ENCODE data around the gene ISCU.
"Not testable (repeated sequence)": the region's sequence is repeated elsewhere in the genome, so short reads cannot be mapped to it uniquely, and the experiment has no call there.

Gene ISCU

DNA sequence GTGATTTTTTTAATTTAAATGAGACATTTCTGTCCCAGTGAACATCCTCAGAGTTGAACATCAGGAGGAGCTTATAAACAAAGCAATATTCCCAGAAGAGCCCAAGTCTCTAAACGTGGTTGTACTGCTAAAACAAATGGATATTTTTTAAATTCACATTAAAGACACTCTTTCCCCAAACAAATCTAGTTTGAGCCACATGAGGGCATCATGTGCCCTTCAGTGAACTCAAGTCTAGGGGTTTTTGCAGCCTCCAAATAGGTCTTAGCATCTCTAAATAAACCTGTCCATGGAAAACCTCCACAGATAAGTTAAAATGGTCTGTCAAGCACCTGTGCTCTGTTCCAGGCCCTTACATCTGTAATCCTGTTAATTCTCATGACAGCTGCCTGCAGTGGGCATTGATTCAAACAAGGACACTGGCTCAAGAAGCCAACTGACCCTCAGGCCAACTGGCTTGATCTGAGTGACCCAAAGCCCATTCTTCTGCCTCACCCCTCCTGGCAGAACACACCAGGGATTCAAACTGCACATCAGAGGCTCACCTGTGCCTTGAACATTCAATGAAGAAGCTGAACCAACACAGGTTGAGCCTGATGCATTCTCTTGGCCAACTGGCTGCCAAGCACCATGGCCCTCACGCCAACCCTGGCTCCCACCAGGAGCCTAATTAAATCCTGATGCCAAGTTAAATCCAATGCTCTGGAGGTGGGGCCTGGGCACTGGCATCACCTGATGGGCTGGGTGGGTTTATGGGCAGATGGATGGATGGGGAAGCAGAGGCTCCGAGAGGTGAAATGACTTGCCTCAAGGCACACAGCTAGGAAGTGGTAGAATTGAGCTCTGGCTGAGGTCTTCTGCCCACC, 8.6 kb downstream of the ISCU start:
- peak; percentile 70 for DNase-seq (ENCODE audit: low read depth)

DNA sequence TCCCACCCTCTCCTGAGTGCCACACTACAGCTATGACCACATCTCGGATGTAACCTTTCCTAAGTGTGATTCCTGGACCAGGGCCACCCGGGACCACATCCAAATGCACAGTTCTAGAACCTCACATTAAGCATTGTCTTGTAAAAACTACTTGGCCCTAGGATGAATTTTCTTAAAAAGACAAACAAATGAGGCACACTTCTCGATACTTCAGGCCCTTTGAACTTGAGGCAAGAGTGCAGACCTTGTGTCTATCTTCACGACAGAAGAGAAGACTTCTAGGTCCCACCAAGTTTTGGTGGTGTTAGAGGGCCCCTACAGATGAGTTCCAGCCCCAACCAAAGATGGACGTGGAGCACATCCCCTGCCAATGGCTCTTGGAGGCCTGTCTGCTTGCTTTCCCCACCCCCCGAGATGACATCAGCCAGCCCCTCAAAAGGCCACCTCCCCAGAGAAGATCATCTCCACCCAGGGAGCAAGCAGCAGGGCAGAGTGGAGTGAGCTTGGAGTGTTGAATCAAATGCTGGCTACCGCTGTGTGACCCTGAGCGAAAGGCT, 9.3 kb downstream of the ISCU start:
- DNase-seq (ENCODE audit: low read depth), result no peak

DNA sequence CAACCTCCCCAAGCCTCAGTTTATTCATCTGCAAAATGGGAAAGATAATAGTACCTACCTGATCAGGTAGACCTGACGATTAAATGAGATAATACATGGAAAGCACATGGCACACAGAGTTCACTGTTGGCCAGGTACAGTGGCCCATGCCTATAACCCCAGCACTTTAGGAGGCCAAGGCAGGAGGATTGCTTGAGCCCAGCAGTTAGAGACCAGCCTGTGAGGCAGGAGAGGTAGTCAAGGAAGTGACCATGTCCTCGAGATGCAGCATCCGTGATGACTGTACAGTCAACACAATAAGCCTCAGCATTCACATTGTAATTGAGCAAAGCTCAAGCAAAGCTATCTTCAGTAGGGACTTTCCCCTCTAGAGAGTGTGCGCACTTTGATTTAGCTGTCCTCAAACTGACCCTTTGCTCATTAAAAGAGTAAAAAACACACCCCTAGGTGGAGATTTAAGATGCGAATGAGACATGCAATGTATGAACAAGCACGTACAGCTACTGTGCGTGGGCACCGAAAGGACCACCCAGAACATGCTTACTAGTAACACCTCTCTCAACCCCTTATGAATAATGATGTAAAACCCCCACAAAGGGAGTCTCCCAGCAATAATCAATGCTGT, 9.9 kb downstream of the ISCU start:
- DNase-seq (ENCODE audit: low read depth), result peak; percentile 24

DNA sequence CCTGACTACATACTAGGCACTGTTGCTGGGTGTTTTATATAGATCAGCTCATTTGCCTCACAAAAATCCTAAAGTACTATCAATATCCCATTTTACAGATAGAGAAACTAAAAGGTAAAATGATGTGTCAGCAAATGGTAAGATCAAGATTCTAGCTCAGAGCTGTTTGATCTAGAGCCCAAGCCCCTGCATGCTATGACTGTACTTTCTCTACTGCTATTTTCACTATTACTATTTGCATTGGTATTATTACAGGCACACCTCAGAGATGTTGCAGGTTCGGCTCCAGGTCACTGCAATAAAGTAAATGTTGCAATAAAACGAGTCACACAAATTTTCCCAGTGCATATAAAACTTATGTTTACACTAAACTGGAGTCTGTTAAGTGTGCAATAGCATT, 10.9 kb downstream of the ISCU start:
- no peak for DNase-seq (ENCODE audit: low read depth)

DNA sequence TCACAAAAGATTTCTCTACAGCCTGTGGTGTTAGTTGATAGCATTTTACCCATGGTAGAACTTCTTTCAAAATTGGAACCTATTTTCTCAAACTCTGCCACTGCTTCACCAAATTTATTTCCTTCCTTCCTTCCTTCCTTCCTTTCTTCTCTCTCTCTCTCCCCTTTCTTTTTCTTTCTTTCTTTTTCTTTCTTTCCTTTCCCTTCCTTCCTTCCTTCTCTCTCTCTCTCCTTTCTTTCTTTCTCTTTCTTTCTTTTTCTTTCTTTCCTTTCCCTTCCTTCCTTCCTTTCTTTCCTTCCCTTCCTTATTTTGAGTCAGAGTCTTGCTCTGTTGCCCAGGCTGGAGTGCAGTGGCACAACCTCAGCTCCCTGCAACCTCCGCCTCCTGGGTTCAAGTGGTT, 11.9 kb downstream of the ISCU start:
- not testable (repeated sequence) for DNase-seq (ENCODE audit: low read depth)

DNA sequence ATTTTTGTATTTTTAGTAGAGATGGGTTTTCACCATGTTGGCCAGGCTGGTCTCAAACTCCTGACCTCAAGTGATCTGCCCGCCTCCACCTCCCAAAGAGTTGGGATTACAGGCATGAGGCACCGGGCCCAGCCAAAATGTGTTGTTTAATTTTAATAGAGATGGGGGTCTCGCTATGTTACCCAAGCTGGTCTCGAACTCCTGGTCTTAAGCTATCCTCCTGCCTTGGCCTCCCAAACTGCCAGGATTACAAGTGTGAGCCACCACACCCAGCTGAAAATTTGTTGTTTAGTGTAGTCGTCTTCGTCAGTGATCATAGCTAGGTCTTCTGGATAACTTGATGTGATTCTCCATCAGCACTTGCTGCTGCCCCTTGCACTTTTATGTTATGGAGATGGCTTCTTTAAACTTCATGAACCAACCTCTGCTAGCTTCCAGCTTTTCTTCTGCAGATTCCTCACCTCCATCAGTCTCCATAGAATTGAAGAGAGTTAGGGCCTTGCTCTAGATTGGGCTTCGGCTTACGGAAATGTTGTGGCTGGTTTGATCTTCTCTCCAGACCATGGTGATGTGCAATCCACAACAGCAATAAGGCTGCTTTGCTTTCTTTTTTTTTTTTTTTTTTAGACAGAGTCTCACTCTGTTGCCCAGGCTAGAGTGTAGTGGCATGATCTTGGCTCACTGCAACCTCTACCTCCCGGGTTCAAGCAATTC, 13.0 kb downstream of the ISCU start:
- DNase-seq (ENCODE audit: low read depth), result no peak

DNA sequence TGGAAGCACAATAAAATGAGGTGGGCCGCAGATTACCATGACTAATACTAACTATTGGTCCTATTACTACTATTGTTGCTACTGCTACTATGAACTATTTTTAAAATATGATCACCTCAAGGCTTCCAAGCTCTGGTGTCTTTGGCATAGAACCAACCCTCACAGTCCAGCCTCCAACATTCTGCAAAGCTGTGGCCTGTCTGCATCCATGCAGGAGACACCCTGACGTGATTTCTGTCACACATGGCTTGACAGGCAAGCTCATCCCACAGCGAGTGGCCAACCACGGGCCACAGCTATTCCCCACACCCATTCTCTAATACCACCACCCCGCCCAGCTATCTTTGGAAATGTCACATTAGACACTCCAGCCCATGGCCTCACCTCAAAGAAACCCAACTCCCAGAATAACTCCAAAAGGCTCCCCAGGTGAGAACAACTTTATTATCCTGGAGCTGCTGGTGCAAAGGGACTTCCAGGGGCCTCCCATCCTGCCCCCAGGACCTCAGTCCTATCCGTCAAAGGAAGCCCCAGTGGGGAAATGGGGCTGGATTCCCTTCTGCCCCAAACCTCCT, 14.4 kb downstream of the ISCU start:
- no peak for DNase-seq (ENCODE audit: low read depth)

DNA sequence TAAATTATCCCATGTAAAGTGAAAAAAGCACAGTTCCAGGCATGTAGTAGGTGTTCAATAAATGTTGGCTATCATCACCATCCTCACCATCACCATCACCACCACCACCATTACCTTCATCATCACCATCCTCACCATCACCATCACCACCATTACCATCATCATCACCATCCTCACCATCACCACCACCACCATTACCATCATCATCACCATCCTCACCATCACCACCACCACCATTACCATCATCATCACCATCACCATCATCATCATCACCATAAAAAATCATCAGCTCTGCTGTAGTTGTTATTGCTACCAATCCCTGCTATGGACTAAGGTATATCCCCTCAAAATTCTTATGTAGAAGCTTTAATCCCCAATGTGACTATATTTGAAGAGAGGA, 15.1 kb downstream of the ISCU start:
- DNase-seq (ENCODE audit: low read depth), result no peak

DNA sequence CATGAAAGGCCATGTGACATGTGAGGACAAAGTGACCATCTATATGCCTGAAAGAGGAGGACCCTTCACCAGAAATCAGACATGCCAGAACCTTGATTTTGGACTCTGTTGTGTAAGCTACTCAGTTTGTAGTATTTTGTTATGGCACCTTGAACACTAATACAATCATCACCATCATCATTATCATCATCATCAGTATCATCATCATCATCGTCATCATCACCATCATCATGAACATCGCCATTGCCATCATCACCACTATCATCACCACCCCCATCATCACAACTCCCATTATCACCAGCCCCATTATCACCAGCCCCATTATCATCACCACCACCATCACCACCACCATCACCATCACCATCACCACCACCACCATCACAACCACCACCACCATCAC, 15.9 kb downstream of the ISCU start:
- DNase-seq (ENCODE audit: low read depth), result no peak

DNA sequence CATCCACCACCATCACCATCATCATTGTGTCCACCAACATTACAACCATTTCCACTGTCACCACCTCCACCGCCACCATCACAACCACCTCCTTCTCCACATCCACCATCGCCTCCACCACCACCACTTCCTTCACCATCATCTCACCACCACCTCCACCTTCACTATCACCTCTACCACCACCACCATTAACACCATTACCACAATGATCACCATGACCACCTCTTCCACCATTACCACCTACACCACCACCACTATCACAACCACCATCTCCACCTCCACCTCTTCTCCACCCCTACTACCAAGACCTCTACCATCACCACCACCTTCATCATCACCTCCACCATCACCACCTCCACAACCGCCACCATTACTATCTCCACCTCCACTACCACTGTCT, 16.4 kb downstream of the ISCU start:
- no peak for DNase-seq (ENCODE audit: low read depth)

DNA sequence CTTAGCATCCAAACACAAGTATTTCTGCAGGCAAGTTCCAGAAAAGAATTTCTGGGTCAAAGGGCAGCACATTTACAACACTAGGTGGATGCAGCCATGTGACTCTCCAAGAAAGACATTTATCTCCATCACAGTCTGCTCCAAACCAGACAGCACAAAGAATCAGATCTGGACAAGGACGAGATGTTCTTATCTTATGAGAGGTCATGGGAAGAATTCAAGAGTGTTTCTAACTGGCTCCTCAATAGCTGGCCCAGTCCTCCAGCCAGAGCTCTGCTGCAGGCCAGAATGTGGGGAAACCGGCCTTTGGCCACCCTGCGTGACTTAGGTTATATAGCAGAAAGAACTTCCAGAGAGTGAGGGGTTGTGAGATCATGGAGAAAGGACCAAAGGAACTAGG, 18.1 kb downstream of the ISCU start:
- no peak for DNase-seq (ENCODE audit: low read depth)

DNA sequence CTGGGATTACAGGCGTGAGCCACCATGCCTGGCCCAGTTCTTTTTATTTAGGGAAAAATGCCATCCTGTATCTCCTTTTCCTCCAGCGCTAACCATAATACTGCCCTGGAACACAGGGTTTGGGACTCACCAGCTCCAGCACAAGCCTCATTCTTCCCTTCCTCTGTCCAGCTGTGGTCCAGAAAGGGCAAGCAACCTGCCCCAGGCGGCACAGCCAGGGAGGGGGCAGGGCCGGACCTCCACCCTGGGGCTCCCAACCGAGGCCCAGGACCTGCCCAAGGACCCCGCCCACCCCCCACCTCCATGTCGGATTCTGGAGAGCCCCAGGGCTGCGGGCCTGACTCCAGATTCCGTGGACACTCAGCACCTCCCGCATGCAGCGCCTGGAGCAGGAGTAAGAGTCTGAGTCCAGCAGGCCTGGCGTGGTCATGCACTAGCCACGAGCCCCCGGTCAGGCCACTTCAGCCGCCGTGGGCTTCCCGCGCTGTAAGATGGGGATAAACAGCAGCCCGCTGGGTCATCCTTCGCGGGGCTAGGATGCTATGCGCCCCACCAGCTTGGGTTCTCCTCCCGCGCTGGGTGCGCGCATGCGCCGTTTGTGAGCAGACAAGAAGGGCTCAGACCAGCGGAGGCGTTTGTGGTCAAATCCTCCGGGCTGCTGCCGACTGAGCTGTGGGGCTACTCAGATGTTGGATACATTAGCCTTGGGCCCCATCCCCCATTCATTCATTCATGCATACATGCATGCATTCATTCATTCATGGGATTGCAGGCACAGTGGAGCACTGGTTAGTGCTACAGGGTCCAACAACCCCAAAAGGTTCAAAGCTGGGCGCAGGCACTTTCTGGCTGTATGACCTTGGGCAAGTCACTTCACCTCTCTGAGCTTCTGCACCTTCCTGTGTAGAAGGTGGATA, 19.2 kb downstream of the ISCU start:
- no peak for DNase-seq (ENCODE audit: low read depth)

DNA sequence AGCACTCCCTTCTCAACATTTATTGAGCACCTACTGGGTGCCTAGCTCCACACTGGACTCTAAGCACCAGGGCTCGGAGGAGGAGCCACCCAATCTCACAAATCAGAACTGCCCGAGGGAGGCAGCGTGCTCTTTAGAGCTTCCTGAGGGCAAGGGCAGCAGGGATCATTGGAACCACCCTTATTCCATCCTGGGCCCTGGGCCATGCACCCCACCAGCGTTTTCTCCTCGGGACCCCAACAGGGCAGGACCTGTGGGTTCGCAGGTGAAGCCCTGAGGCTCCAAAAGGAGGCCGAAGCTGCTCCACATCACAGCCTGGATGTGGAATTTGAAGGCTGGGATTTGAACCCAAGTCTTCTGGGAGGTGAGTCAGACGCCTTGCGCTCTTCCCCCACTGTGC, 20.1 kb downstream of the ISCU start:
- DNase-seq (ENCODE audit: low read depth), result no peak

DNA sequence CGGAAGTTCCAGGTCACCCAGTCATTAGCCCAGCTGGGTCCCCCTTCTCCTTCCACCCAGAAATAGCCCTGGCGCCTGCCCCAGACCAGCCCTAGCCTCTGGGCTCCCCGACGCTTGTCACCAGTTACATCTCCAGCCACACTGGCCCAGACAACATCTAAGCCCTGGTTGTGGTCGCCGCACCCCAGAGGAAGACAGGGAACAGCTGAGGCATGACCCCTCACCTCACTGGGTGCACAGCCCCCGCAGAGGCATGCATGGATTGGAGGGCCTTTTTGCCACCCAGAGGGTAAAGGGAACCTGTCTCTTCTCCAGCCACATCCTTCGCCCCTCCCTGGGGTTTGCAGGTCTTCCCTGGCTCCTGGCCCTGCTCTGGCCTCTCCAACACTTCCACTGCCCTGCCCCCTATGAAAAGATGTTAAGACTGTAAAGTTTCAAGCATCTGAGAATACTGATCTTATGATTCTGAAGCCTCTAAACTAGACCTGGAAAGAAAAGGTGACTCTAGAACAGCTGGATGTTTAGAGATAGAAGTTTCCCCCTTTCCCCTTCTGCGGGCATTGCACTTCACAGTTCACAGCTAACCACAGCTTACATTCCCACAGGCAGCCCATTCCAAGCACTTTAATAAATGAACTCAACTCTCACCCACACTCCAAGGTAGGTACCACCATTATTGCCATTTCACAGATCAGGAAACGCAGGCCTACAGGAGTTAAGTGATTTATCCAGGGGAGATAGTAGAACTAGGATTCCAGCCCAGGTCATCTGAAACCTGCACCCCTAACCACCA, 20.8 kb downstream of the ISCU start:
- DNase-seq (ENCODE audit: low read depth), result no peak

DNA sequence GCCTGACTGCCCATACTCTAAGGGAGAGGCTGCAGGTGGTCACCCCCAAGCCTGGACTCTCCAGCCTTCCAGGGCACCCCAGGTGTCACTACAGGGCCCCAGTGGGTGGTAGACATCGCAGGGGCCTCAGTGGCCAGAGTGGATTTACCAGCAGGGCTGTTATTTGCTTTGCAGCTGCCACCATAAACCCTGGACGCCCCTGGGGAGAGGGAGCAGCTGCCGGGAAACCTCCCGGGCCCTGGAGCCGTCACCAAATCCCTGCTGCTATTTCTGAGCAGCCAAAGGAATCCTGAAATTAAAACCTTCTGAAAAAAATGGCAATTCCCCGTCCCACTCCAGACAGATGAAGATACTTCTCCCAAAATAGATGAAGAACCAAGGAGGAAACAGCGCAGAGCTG, 21.6 kb downstream of the ISCU start:
- no peak for DNase-seq (ENCODE audit: low read depth)

DNA sequence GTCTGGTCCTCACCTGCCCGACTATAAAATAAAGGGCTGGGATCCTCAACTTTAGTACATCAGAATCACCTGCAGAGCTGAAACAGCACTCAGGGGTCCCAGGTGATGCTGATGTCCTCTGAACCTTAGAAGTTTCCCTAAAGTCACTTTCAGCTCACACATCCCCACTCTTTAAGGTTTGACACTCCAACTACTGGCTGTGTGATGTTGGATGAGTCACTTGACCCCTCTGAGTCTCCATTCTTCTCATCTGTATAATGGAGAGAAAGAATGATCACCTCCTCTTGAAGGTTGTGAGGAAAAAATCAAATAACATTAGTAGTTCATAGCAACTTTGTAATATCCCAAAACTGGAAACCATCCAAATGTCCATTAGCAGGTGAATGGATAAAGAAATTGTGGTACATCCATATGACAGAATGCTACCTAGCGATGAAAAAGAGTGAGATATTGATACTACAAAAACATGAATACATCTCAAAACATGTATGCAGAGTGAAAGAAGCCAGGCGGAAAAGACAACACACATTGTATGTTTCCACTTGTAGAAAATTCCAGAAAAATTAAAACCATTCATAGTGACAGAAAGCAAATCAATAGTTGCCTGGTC, 22.2 kb downstream of the ISCU start:
- no peak for DNase-seq (ENCODE audit: low read depth)

DNA sequence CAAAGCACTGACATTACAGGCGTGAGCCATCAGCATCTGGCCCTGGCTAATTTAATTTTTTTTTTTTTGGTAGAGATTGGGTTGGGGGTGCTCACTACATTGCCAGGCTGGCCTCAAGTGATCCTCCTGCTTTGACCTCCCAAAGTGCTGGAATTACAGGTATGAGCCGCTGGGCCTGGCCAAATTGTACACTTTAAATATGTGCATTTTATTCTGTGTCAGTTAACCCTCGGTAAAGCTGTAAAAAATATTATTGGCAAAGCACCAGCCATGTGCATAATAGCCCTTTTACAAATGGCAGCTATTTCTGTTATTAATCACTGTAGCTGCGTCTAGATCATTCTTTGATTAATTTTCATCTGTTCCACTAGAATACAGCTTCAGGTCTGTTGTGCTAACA, 23.5 kb downstream of the ISCU start:
- DNase-seq (ENCODE audit: low read depth), result no peak

DNA sequence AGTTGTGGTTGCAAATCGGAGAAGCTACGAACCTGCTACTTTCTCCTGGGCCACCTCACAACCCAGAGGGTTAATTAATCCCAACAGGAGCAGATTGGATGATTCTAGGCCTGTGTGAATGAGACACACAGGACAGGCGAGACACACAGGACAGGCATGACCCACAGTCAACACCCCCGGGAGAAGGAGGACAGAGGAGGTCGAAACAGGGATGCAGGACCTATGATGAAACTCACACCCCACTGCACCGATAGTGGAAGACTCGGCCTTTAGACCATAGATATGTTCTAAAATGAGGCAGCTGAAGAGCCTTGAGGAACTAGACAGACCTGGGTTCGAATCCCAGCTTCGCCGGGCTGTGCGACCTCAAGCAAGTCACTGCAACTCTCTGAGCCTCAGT, 23.9 kb downstream of the ISCU start:
- DNase-seq (ENCODE audit: low read depth), result no peak

DNA sequence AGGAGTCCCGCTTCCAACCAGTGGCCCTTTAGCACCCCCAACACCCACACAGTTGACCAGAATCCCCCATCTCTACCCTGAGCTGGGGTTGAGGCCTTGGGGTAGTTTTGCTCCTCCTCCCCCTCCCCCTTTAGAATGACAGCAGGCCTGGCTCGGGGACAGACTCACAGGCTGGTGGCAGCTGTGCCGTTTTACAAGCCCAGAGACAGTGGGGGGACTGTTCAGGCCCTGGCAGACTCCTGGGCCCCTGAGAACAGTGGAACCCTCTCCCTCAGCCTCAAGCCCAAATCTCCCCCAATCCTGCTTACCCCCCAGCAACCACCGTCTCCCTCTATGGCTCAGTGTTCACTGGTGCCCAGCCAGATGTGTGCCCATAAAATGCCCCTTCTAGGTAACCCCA, 25.4 kb downstream of the ISCU start:
- DNase-seq (ENCODE audit: low read depth), result no peak

All from ELR (cell line).